GM19455 (cell line): ENCODE measurements around the gene SLC19A2.
A peak's percentile ranks its signal among the peaks of the same experiment; 100 is the strongest.
"Not testable (repeated sequence)": the region's sequence is repeated elsewhere in the genome, so short reads cannot be mapped to it uniquely, and the experiment has no call there.

Experiments
- ATAC-seq: cut with Tn5 transposase; IDR thresholded peaks from one replicate; pipeline ENCODE4 v1.9.1; 2021; ENCODE audit not compliant: unreplicated experiment

The SLC19A2 gene

DNA sequence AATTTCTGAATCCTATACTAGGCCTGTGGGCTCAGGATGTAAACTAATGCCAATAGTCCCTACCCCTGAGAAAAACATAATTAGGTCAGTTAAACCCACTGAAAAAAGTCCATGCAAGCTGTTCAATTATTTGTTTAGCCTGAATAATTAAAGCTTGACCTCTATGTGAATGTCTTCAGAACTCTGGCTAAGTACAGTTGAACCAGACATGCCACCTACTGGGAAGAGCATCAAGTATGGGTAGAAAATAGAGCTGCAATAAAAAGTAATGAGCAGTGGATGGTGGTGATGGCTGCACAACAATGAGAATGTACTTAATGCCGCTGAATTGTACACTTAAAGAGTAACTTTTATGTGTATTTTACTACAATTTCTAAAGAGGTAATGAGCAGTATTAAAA lies 23.6 kb upstream of the SLC19A2 start:
- ATAC-seq, result no peak

DNA sequence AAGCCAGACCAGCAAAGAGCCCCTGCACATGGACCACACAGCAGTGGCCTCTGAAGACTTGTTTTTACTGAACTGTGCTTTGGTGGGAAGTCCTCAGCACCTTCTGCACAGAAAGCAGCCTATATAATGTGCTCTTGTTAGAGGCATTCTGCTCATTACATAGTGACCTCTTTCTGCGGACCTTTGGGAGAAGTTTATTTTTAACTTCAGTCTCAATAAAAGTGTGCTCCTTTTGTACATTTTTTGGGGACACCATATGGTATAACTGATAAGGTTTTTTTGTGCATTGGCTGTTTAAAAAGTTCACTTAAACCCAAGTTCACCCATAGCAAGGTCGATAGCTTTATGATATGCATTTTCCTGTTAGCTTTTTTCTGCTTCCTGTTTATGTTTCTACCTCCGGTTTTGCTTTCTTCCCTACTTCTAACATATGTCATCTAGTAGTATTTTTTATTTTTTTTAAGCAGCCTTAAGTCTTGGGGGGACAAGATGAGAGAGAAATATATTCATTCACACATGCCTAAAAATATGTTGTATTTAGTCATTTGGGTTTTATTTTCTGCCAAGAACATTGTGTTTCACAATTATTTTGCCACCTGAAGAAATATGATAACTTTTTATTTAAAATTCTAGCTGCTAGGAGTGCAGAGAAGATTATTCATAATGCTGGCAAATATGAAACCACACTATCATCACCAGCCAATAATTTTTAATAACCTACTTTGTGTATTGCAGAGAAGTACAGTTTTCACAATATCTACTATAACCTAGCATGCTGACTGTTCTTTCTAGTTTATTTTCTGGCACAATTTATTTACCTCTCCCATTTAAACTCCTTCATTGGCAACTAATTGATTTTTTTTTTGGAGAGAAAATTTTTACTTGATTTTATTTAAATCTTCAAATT lies 22.9 kb upstream of the SLC19A2 start:
- no peak for ATAC-seq

DNA sequence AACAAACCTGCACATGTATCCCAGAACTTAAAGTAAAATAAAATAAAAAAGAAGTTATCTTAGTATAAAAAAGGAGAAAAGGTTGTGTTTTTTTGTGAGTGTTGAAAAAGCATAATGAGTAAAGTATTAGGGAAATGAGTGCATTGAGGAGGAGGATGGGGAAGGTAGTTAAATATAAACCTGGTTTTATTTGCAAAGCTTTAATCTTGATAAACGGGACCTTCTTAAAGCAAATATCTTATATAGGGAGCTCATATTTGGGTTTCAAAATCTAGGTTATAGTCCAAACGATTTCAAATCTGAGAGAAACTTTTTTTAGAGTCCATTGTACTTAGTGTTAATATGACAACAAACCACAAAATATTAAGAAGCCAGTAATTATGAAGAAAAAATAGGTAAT lies 21.7 kb upstream of the SLC19A2 start:
- ATAC-seq, result no peak

DNA sequence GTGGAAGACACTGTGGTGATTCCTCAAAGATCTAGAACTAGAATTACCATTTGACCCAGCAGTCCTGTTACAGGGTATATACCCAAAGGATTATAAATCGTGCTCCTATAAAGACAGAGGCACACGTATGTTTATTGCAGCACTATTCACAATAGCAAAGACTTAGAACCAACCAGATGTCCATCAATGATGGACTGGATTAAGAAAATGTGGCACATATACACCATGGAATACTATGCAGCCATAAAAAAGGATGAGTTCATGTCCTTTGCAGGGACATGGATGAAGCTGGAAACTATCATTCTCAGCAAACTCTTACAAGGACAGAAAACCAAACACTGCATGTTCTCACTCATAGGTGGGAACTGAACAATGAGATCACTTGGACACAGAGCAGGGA lies 17.9 kb upstream of the SLC19A2 start:
- not testable (repeated sequence) for ATAC-seq

DNA sequence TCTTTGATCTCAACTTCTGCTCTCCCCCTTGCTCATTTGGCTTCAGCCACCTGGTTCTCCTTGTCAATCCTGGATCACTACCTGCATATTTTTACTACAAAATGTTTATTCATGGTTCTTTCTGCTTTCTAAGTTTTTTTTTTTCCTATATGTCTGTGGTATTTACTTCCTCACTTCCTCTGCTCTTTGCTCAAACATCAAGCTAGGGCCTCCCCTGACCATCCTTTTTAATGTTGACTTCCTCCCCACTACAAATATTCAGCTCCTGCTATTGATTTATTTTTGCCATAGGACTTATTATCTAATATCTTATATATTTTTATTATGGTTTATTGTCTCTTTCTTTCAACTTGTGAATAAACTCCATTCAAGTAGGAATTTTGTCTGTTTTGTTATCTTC lies 14.1 kb upstream of the SLC19A2 start:
- ATAC-seq, result no peak

DNA sequence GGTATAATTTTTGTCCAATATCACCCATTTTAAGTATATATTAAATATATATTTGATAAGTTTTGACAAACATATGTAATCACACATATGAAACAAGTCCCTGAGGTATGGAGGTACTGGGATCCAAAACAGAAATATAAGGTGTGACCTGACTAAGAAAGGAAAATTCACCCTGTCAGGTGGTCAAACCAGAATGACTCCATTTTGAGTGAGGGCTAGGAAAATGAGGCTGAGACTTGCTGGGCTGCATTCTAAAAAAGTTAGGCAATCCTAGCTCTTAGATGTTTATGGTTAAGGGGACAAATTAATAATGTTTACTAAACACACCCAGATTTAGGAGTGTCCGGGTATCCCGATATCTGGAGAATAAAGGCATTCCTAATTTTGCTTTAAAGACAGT lies 11.6 kb upstream of the SLC19A2 start:
- ATAC-seq, result no peak

DNA sequence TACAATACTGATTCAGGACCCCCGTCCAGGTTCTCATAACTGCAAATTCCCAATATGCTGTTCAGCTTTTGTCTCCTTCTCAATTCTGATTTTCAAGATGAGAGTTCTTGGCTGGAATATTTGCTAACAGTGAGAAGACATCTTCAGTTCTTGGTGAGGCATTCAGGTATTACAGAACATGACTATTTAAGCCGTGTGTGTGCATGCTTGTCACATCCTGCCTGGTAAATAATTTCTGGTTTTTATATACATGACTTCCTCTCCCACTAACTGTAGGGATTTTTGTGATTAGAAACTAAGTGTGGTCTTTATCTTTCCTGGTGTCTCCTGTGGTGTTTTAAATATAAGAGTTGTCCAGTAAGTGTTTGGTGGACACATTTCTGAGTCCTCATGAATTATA lies 10.2 kb upstream of the SLC19A2 start:
- ATAC-seq, result no peak

DNA sequence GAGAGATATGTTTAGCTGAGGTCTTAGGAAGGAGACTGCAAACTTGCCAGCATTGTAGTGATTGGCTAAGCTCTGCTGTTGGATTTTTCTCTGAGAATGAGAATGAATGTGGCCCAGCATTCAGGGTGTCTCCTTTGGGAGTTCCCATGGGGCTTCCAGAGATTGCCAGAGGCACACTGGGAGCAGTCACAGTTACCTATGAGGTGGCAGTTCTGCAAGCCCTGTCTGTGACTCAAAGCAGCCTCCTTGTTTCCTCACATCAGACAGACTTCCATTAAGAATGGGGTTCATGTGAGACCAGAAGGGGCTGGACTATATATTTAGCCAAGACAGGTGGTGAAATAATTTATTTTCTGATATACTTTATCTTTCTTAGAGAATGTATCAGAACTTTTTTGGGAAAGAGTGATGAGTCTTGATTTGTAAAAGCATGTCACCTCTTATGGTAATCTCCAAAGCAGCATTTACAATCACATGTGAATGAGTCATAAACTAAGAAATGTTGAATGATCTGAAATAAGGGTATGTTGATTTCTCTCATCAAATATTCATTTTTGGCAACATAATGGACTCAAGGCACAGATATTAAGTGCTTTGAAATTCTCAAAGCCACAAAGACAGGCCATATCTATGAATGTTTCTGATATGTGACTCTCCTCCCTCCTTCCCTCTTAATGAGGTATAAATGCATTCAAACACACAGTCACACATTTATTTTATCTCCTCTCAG lies 9.5 kb upstream of the SLC19A2 start:
- ATAC-seq, result no peak

DNA sequence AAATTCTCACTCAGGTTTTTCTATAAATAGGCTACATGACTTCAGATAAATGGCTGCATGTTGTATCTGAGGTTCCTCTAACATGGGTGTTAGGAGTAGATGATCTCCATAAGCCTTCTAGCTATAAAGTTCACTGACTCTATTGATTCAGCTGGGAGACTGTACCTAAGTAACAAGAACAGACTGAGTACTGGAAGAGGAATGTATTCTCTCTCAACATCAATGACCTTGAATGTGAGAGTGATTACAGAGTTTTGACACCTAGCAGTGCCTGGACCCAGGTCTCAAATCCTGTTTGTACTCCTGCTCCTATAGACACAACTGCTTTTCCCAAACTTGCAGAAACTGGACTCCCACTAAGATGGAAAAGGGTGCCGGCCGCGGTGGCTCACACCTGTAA lies 8.6 kb upstream of the SLC19A2 start:
- no peak for ATAC-seq

DNA sequence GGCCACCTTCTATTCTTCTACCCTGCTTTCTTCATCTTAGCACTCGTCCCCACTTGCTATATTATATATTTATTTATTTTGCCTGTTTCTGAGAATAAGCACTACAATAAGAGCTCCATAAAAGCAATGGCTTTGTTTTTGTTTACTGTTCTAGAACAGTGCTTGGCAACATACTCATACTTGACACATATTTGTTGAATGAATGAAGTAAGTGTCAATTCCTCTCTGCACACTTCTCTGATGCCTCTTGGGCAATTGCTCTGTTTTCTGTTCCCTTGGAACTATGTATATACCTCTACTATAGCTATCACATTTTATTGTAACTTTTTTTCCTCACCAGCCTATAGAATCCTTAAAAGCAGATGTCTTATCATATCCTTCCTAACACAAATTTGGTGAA lies 7.5 kb upstream of the SLC19A2 start:
- no peak for ATAC-seq

DNA sequence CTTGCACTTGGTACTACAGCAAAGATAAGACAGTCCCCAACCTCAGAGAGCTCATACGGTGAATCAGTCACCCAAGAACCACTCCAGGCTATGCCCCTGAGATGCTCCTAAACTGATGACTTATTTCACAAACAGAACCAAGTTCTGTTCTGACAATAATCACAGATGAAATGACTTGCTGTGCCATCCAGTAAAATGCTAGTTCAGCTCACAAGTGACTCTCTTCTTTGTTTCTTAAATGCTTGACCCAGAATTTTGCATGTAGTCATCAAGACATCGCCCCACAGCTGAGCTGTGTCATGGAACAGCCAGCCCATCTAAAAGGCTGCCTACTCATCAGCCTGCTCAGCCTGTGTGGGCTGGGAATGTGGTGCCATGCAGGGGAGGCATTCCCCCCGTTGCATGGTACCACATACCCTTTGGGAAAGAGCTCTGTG lies 6.1 kb upstream of the SLC19A2 start:
- peak; percentile 56 for ATAC-seq

DNA sequence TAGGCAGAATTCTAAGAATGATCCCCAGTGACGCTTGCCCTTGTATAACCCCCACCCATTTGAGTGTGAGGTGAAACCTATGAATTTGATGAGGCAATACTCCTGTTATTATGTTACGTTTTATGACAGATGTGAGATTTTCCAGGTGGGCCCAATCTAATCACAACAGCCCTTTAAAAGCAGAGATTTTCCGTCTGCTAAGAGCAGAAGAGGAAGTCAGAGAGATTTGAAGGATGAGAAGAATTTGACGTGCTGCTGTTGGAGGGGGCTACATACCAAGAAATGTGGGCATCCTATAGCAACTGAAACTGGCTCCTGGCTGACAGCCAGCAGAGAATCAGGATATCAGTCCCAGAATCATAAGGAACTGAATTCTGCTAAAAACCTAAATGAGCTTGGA lies 2.4 kb upstream of the SLC19A2 start:
- no peak for ATAC-seq

DNA sequence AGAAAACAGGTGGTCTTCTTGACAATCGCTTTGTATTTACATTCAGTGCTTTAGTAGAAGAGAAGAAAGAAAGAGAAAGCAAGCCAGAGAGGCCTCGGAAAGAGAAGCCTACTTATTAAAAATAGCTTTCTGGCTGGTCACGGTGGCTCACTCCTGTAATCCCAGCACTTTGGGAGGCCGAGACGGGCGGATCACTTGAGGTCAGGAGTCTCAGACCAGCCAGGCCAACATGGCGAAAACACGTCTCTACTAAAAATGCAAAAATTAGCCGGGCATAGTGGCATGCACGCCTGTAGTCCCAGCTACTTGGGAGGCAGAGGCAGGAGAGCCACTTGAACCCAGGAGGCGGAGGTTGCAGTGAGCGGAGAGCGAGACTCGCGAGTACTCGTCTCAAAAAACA lies 1.8 kb upstream of the SLC19A2 start:
- ATAC-seq, result no peak

DNA sequence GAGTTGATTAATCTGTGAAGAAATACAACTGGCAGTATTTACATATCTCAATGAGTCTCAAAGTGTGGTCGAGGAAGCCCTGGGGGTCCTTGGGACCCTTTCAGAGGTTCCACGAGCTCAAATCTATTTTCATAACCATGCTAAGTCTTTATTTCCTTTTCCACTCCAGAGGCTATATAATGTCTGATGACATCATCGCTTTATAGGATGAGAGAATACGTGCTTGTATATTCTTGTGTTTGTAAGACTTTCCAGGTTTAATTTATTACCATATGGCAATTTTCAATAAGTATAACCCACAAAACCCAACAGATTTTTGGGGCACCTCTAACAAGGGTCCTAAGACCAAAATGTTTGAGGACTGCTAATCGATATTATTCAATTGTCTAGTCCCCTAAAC lies 1.4 kb upstream of the SLC19A2 start:
- ATAC-seq, result no peak

DNA sequence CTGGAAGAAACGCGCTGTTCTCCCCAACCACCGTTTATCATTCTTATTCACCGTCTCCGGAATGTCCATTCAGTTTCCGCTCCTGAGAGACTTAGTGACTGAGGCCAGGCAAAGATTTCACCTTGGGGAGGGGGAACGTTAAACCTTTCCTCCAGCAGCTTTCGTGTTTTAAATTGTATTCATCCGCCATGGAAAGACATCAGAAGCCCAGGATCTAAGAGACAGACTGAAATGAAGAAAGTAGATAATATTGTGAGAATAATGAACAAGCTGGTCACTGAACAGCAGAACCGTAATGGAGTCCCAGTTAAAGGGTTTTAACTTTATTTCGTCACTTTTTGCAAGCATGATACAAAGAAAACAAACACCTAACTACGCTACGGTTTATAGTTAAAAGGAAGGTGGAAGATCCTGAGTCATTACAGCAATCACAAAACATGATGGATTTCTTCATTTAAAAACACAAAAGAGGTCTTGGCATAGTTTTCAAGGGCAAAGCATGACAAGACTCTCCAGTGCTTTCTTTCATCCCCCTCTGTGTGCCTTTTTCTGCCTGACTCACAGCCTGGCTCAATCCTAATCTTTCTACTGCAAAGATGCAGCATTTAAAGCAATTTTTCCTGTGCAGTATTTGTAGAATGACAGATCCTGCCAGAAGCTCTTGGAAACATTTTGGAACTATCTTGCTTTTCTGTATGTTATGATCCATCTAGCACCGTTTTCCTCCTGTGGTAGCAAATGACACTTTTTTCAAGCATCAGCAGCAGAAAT lies 722 bp upstream of the SLC19A2 start:
- no peak for ATAC-seq

DNA sequence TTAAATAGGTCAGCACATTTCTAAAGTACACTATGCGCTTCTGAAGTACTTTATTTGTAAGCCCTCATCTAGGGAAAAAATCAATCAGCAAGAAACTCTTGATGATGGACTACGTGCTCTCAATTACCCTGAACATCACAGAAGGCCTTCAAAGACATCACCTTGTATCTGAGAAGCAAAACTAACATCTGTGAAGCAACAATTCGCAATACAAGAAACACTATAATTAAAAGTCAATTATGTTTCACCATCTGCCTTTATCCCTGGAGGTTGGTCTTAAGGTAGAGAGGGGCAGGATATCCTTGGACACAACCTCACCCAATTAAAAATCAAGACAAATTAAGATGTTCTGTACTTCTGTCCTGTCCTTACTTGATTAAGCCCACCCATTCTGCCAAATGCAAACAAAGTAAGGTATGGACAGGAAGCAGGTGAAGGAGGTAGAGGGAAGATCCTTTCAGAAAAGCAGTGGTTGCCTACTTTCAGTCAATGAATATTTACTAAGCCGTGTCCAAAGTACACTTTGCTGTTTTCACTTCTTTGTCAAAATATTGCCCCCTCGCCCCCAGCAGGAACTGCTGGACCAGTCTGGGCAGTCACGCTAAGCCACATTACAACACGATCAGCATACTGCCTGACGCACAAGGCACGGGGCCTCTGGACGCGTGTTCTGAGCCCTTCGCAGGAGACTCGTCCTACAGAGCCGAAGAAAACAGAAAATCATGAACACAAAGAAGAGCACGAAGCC lies 887 bp downstream of the SLC19A2 start:
- peak; percentile 34 for ATAC-seq

DNA sequence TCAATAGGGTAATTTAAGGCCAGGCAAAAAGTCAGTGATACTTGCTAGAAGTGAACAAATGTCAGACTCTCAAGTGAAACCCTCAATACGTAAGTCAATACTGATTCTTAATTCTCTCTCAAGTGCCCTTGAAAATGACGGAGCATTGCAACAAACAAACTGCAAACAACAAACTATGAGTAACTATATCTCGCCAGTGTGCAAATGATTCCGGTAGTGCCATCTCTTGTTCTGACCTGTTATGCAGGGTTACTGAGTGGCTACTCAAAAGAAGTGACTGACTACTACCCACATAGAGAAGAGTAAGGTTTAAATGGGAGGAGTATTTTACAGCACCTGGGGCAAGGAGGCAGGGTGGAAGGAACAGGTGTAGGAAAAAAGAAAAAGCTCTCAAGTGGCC lies 1.6 kb downstream of the SLC19A2 start:
- no peak for ATAC-seq

DNA sequence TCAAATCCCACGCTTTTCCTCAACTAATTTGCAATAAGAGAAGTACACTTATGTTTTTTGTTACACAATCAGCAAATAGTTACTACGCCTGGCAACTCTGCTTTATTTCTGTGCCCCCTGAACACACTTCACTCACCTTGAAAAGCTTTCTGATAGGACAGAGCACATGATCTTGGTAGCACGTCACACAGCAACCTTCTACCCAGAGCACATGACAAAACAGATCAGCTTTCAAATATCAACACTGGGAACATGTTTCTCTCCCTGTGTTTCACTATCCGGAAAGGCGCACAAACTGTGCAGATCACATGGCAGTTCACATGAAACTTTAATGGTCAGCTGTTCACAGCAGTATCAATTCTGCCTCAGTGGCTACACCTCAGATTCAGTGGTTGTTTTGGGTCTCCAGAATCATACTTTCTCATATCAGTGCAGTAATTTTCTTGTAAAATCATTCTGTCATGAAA lies 2.2 kb downstream of the SLC19A2 start:
- ATAC-seq, result no peak

DNA sequence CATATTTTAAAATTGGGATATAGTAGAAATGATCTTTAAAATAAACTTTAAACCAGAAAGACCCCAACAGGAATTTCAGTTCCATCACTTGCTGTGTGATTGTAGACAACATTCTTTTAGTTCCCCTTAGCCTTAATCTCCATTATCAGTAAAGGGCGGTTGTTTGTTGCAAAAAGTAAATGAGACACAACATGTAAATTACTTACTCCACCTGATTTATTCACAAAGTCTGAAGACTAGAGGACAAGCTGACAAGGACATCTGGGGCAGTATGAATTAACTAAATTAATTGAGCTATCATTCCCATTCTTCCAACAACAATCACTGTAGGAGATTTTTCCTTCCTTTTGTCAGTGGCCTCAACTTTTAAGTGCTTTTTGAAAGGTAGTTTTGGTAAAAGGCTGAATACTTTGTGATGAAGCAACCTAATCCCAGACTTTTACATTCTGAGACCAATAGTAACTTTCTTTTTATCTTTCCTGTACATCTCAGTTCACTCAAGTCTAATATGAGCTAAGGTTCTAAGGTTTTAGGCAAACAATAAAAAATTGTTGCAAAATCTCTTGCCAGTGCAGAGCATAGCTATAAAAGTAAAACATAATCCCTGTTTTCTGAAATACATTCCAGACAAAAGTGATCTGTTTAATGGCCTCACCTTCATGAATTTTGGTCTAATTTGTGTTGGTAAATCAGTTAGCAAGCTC lies 6.2 kb downstream of the SLC19A2 start:
- no peak for ATAC-seq

DNA sequence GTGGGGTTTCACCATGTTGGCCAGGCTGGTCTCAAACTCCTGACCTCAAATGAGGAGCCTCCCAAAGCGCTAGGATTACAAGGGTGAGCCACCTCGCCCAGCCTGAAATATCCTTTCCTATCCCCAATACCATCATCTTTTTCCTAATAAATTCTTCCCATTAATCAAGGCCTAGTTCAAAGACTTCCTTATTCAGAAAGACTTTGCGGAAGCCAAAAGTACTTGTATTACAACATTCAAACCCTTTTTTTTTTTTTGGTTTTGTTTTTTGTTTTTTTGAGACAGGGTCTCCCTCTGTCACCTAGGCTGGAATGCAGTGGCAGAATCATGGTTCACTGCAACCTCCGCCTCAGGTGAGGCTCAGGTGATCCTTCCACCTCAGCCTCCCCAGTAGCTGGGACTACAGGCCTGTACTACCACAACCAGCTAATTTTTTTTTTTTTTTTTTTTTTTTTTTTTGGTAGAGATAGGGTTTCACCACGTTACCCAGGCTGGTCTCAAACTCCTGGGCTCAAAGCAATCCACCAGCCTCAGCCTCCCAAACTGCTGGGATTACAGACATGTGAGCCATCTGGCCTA lies 7.6 kb downstream of the SLC19A2 start:
- no peak for ATAC-seq
